Right renal pelvis (tissue), 4 donors: ENCODE results near the gene CACTIN. TPM values are rescaled to one million over a fixed set of nuclear protein-coding genes. Genes with fewer than 3 reads are reported as not detected.

Experiments
- DNase-seq, 4 donors: peaks; one replicate each; pipeline ENCODE4 v3.0.0-alpha.2; 2013; ENCODE audit warnings: low read depth in 4 of 4, low spot score in 3 of 4, missing footprints in 1 of 4
- polyA plus RNA-seq, 4 donors: library from polyadenylated mRNA; unstranded; fragments of 120-200 nt; gene quantifications; one replicate each; pipeline ENCODE4 v1.2.1, GENCODE V29; 2013; ENCODE audit not compliant: insufficient read length in 4 of 4

Gene CACTIN
- polyA plus RNA-seq, 4 donors: 19.7 to 30.8 (median 21.0) TPM

GRCh38 chr19:3613818-3614661 is 12.6 kb downstream of the CACTIN start:
- DNase-seq: no peak

GRCh38 chr19:3612901-3613741 is 13.5 kb downstream of the CACTIN start:
- no peak for DNase-seq

- DNase-seq: no peak
Observed at GRCh38 chr19:3612330-3612729, 14.3 kb downstream of the CACTIN start.

GRCh38 chr19:3611841-3612240 is 14.7 kb downstream of the CACTIN start:
- DNase-seq: no peak

GRCh38 chr19:3610745-3611717 is 15.6 kb downstream of the CACTIN start:
- no peak for DNase-seq

GRCh38 chr19:3609779-3610719 is 16.5 kb downstream of the CACTIN start:
- no peak for DNase-seq

GRCh38 chr19:3608750-3609322 is 17.8 kb downstream of the CACTIN start:
- no peak for DNase-seq

- DNase-seq: no peak
Observed at GRCh38 chr19:3608079-3608641, 18.4 kb downstream of the CACTIN start.

GRCh38 chr19:3607303-3608078 is 19.1 kb downstream of the CACTIN start:
- DNase-seq: no peak

GRCh38 chr19:3606690-3607289 is 19.8 kb downstream of the CACTIN start, which contains the start of gene TBXA2R:
TBXA2R (minus strand) TSS chr19:3606875; CDS start chr19:3600634, 6,241 bp downstream.
- DNase-seq: no peak

GRCh38 chr19:3606174-3606689 is 20.4 kb downstream of the CACTIN start:
- DNase-seq: no peak

GRCh38 chr19:3605770-3606169 is 20.8 kb downstream of the CACTIN start:
- DNase-seq: no peak

- DNase-seq: no peak
Observed at GRCh38 chr19:3605361-3605760, 21.2 kb downstream of the CACTIN start.

GRCh38 chr19:3604987-3605343 is 21.6 kb downstream of the CACTIN start:
- DNase-seq: no peak

- DNase-seq: no peak
Observed at GRCh38 chr19:3604227-3604986, 22.2 kb downstream of the CACTIN start.

- no peak for DNase-seq
Observed at GRCh38 chr19:3603121-3603811, 23.3 kb downstream of the CACTIN start.
